Esophagus muscularis mucosa (tissue), 4 donors: Measurements from ENCODE around the gene RAET1E. TPM values are rescaled to one million over a fixed set of nuclear protein-coding genes. Genes with fewer than 3 reads are reported as not detected.
A peak's percentile ranks its signal among the peaks of the same experiment; 100 is the strongest.
"Not testable (repeated sequence)": the region's sequence is repeated elsewhere in the genome, so short reads cannot be mapped to it uniquely, and the experiment has no call there.

Source experiments
- DNase-seq: peaks from one replicate; pipeline ENCODE4 v3.0.0-alpha.2; 2017; ENCODE audit errors: extremely low spot score
- H3K27ac ChIP-seq, 4 donors: fragments of 200-600 bp; sonication (generic); replicated peaks in 1 of 4; 1 replicate in 3 of 4; 2 replicates in 1 of 4; pipeline ENCODE4 v1.5.1; 2016 to 2019; ENCODE audit warnings: mild to moderate bottlenecking in 1 of 4
- H3K27me3 ChIP-seq, 4 donors: fragments of 200-600 bp; sonication (generic); one replicate each; pipeline versions ENCODE4 v1.5.1 to v1.6.0; 2016 to 2019
- H3K36me3 ChIP-seq, 4 donors: fragments of 200-600 bp; sonication (generic); one replicate each; pipeline ENCODE4 v1.5.1; 2016 to 2019
- H3K4me1 ChIP-seq, 4 donors: fragments of 200-600 bp; sonication (generic); one replicate each; pipeline ENCODE4 v1.5.1; 2016 to 2019
- H3K4me3 ChIP-seq, 4 donors: fragments of 200-600 bp; sonication (generic); 1 replicate in 2 of 4; 2 replicates in 2 of 4; pipeline ENCODE4 v1.5.1; 2016 to 2019; ENCODE audit warnings: mild to moderate bottlenecking in 4 of 4, moderate library complexity in 1 of 4
- H3K9me3 ChIP-seq, 4 donors: fragments of 200-600 bp; sonication (generic); 1 replicate in 3 of 4; 2 replicates in 1 of 4; pipeline ENCODE4 v1.5.1; 2016 to 2019
- CTCF ChIP-seq, 3 experiments: fragments of 200-600 bp in 2 of 3; fragments of 450-650 bp in 1 of 3; sonication (generic) in 2 of 3; IDR thresholded peaks; one replicate each; pipeline ENCODE4 v1.5.1; 2017 to 2019; ENCODE audit warnings: antibody characterized with exemption in 3 of 3, mild to moderate bottlenecking in 2 of 3, moderate library complexity in 1 of 3
- EP300 ChIP-seq: sonication (generic); formaldehyde crosslinking; IDR thresholded peaks from one replicate; pipeline ENCODE4 v1.6.1; 2017; ENCODE audit warnings: antibody characterized with exemption
- POLR2A ChIP-seq: fragments of 450-650 bp; IDR thresholded peaks from one replicate; pipeline ENCODE4 v1.6.1; 2017; ENCODE audit warnings: antibody characterized with exemption, moderate library complexity, mild to moderate bottlenecking, low read depth
- POLR2AphosphoS5 ChIP-seq, 2 donors: sonication (generic); formaldehyde crosslinking; IDR thresholded peaks; one replicate each; pipeline ENCODE4 v1.6.1; 2017; ENCODE audit warnings: antibody characterized with exemption in 2 of 2
- whole genome bisulfite sequencing: methylation state at CpG from one replicate; pipeline ENCODE4 v1.1.5; 2018; 5-methylcytosine and 5-hydroxymethylcytosine counted together
- intact Hi-C: fragments of 100-400 bp; cut with DNase I; formaldehyde crosslinking; loops from one replicate; pipeline ENCODE4 v1.15.1; 2023
- total RNA-seq, 4 donors: library from RNA; depleted of rRNA; stranded (reverse); fragments of >200 nt; gene quantifications; one replicate each; pipeline versions ENCODE4 v1.1.0 to v1.2.1, GENCODE V29; 2016

RAET1E gene
- total RNA-seq, 4 donors from 2014 or later: 0.29 TPM; not detected in 3

- no peaks in the 10 kb centered on the region for H3K9me3 ChIP-seq
- TF ChIP-seq EP300 (no peak), POLR2A (no peak), POLR2AphosphoS5 (IDR thresholded peaks at IDR 0.05) (no peak), CTCF (IDR thresholded peaks at IDR 0.05) (no peak)
- WGBS: 77% methylated on average over 4 of the region's 4 CpGs
- no peak for DNase-seq
- no peak overlapping the region for H3K27ac ChIP-seq
- H3K4me3 ChIP-seq: no peak overlapping the region
- peaks cover 7 to 10% (median 9%) of the 10 kb centered on the region in 4 donors for H3K4me1 ChIP-seq
- no peaks in the 10 kb centered on the region for H3K36me3 ChIP-seq
- intact Hi-C loops: no loop called here
- no peaks in the 10 kb centered on the region for H3K27me3 ChIP-seq
These were observed 29.9 kb downstream of the RAET1E start for GRCh38 chr6:149867876-149868640.

- peak overlapping the region; percentile 67 to 87 (median 80) for H3K4me3 ChIP-seq
- intact Hi-C loops: loop anchor here (2.0 kb wide), 1 partner anchor 30 kb away; no protein-coding TSS in a partner anchor
These were observed 33.1 kb downstream of the RAET1E start for GRCh38 chr6:149864578-149865535.

GRCh38 chr6:149863698-149864577, 34.0 kb downstream of the RAET1E start, which contains the start of gene LRP11:
Gene LRP11, minus strand, starts transcription at chr6:149864359. Its CDS starts 339 bp downstream, at chr6:149864020.
- 0% methylated on average over 7 of the region's 110 CpGs for WGBS
- DNase-seq: peak; percentile 93
- no peaks in the 10 kb centered on the region for H3K9me3 ChIP-seq
- peak within 1 kb of the TSS; percentile 88 to 95 (median 94) for H3K27ac ChIP-seq
- TF ChIP-seq EP300 (no peak), POLR2AphosphoS5 (IDR thresholded peaks at IDR 0.05) (peak; percentile 67 to 83)
- no peaks in the 10 kb centered on the region for H3K27me3 ChIP-seq
- intact Hi-C loops: loop anchor here (2.0 kb wide), 1 partner anchor 29 kb away; no protein-coding TSS in a partner anchor
- peak within 1 kb of the TSS; percentile 67 to 87 (median 80) for H3K4me3 ChIP-seq
- peaks cover 18 to 31% (median 27%) of the 10 kb centered on the region in 4 donors for H3K4me1 ChIP-seq
- H3K36me3 ChIP-seq: no peaks in the 10 kb centered on the region

More at GRCh38 chr6:149864578-149865535, 33.1 kb downstream of the RAET1E start:
- Histone ChIP-seq H3K27ac (peak overlapping the region; percentile 88 to 95 (median 94)), H3K36me3 (no peaks in the 10 kb centered on the region), H3K27me3 (no peaks in the 10 kb centered on the region), H3K9me3 (no peaks in the 10 kb centered on the region), H3K4me1 (peaks cover 18 to 31% (median 27%) of the 10 kb centered on the region in 4 donors)
- peak; percentile 61 to 75 (median 73) for TF ChIP-seq CTCF (IDR thresholded peaks at IDR 0.05)
- TF ChIP-seq EP300: no peak
- 31% methylated on average over 13 of the region's 23 CpGs for WGBS
- no peak for DNase-seq

GRCh38 chr6:149862922-149863697, 34.8 kb downstream of the RAET1E start:
- H3K4me3 ChIP-seq: peak overlapping the region; percentile 67 to 87 (median 80)
- TF ChIP-seq POLR2A (no peak), POLR2AphosphoS5 (IDR thresholded peaks at IDR 0.05) (peak; percentile 24 to 37), CTCF (IDR thresholded peaks at IDR 0.05) (no peak), EP300 (no peak)
- peak overlapping the region; percentile 88 to 95 (median 94) for H3K27ac ChIP-seq
- under 1% methylated on average over 31 of the region's 69 CpGs for WGBS
- H3K4me1 ChIP-seq: peaks cover 18 to 31% (median 27%) of the 10 kb centered on the region in 4 donors
- H3K36me3 ChIP-seq: no peaks in the 10 kb centered on the region
- H3K27me3 ChIP-seq: no peaks in the 10 kb centered on the region
- intact Hi-C loops: no loop called here
- H3K9me3 ChIP-seq: no peaks in the 10 kb centered on the region
- no peak for DNase-seq

GRCh38 chr6:149862424-149862738, 35.5 kb downstream of the RAET1E start:
- peak overlapping the region; percentile 67 to 87 (median 80) for H3K4me3 ChIP-seq
- intact Hi-C loops, H3K9me3 ChIP-seq, H3K36me3 ChIP-seq, H3K27me3 ChIP-seq, DNase-seq: not testable (repeated sequence)
- peak overlapping the region; percentile 88 to 95 (median 94) for H3K27ac ChIP-seq
- peaks cover 18 to 31% (median 27%) of the 10 kb centered on the region in 4 donors for H3K4me1 ChIP-seq
- 93% methylated on average over 12 of the region's 12 CpGs for WGBS
